Liver (tissue), 3 donors: ENCODE measurements around the gene MEIS1.

Experiments
- GABPA ChIP-seq, 2 donors: IDR thresholded peaks in 1 of 2; conservative IDR thresholded peaks in 1 of 2; 2 replicates each; pipeline ENCODE4 v1.6.1; 2016; ENCODE audit warnings: antibody characterized with exemption in 2 of 2, mild to moderate bottlenecking in 1 of 2, moderate library complexity in 1 of 2
- JUND ChIP-seq, 2 donors: IDR thresholded peaks; 2 replicates each; pipeline ENCODE4 v1.6.1; 2016; ENCODE audit warnings: antibody characterized with exemption in 2 of 2
- RAD21 ChIP-seq, 2 donors: IDR thresholded peaks; 2 replicates each; pipeline ENCODE4 v1.6.1; 2016; ENCODE audit warnings: antibody characterized with exemption in 2 of 2, mild to moderate bottlenecking in 2 of 2
- SP1 ChIP-seq: IDR thresholded peaks from 2 replicates; pipeline ENCODE4 v1.6.1; 2018; ENCODE audit warnings: antibody characterized with exemption, mild to moderate bottlenecking
- TAF1 ChIP-seq: conservative IDR thresholded peaks from 2 replicates; pipeline ENCODE4 v1.6.1; 2016; ENCODE audit warnings: antibody characterized with exemption, mild to moderate bottlenecking
- YY1 ChIP-seq: IDR thresholded peaks from 2 replicates; pipeline ENCODE4 v1.6.1; 2016; ENCODE audit warnings: antibody characterized with exemption, mild to moderate bottlenecking
- TF ChIP-seq, protein P1 (sequence below): fragments of 150-350 bp; IDR thresholded peaks from 2 replicates; pipeline ENCODE4 v1.5.1; 2017; ENCODE audit warnings: improper control_type of control experiment, low read depth, low read length; ENCODE audit not compliant: missing input control
- TF ChIP-seq, protein P2 (sequence below): IDR thresholded peaks from 2 replicates; pipeline ENCODE4 v1.6.1; 2016; ENCODE audit warnings: antibody characterized with exemption, mild to moderate bottlenecking
- TF ChIP-seq, protein P3 (sequence below): IDR thresholded peaks from 2 replicates; pipeline ENCODE4 v1.6.1; 2016; ENCODE audit warnings: antibody characterized with exemption
- TF ChIP-seq, protein P4 (sequence below): IDR thresholded peaks from 2 replicates; pipeline ENCODE4 v1.6.1; 2016; ENCODE audit warnings: antibody characterized with exemption
- donor health status: healthy.
- donor health status: healthy.

DNA sequence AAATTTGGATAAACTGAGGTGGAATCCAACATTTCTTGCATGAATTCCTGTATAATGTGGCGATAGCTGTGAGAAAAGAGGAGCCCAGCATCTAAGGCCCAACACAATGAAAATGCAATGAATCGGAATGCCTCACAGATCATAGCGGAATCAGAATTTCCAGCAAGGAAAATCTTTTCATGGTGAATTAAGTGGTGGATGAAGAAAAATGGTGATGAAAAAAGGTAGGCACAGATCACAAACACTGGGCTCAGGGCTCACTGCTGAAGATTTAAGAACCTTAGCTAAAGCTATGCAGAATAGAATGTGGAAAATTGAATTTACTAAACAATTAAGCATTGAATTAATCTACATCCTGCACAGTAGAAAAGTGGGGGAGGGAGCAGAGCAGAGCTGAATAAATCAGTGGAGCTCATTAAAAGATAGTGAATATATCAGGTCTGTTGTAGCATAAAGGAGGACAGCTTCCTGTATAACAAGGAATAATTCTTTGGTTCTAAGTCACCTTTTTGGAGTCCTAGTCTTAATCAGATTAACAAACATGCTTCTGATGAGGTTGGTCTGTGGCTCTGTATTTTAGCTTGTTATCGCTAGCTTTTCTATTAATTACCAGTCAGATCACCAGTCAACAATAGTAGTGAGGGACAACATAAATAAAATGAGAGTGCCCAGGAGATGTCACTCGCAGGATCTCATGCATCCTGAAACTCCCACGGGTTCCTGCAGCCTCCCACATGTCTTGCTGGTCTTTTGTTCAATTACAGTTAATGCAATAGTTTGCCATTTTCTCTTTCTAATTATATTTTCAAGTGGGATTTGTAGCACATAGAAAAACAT, 27.0 kb downstream of the MEIS1 start:
- no peak for TF ChIP-seq SP1
- TF ChIP-seq, protein P1, sequence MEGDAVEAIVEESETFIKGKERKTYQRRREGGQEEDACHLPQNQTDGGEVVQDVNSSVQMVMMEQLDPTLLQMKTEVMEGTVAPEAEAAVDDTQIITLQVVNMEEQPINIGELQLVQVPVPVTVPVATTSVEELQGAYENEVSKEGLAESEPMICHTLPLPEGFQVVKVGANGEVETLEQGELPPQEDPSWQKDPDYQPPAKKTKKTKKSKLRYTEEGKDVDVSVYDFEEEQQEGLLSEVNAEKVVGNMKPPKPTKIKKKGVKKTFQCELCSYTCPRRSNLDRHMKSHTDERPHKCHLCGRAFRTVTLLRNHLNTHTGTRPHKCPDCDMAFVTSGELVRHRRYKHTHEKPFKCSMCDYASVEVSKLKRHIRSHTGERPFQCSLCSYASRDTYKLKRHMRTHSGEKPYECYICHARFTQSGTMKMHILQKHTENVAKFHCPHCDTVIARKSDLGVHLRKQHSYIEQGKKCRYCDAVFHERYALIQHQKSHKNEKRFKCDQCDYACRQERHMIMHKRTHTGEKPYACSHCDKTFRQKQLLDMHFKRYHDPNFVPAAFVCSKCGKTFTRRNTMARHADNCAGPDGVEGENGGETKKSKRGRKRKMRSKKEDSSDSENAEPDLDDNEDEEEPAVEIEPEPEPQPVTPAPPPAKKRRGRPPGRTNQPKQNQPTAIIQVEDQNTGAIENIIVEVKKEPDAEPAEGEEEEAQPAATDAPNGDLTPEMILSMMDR: no peak
- no peak for TF ChIP-seq RAD21 (IDR thresholded peaks at IDR 0.05)
- TF ChIP-seq, protein P2, sequence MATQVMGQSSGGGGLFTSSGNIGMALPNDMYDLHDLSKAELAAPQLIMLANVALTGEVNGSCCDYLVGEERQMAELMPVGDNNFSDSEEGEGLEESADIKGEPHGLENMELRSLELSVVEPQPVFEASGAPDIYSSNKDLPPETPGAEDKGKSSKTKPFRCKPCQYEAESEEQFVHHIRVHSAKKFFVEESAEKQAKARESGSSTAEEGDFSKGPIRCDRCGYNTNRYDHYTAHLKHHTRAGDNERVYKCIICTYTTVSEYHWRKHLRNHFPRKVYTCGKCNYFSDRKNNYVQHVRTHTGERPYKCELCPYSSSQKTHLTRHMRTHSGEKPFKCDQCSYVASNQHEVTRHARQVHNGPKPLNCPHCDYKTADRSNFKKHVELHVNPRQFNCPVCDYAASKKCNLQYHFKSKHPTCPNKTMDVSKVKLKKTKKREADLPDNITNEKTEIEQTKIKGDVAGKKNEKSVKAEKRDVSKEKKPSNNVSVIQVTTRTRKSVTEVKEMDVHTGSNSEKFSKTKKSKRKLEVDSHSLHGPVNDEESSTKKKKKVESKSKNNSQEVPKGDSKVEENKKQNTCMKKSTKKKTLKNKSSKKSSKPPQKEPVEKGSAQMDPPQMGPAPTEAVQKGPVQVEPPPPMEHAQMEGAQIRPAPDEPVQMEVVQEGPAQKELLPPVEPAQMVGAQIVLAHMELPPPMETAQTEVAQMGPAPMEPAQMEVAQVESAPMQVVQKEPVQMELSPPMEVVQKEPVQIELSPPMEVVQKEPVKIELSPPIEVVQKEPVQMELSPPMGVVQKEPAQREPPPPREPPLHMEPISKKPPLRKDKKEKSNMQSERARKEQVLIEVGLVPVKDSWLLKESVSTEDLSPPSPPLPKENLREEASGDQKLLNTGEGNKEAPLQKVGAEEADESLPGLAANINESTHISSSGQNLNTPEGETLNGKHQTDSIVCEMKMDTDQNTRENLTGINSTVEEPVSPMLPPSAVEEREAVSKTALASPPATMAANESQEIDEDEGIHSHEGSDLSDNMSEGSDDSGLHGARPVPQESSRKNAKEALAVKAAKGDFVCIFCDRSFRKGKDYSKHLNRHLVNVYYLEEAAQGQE: no peak
- no peak for TF ChIP-seq YY1
- TF ChIP-seq GABPA (IDR thresholded peaks at IDR 0.05 in 1 of 2, conservative IDR thresholded peaks at IDR 0.05 in 1 of 2): no peak
- TF ChIP-seq JUND (IDR thresholded peaks at IDR 0.05): no peak
- TF ChIP-seq, protein P3, sequence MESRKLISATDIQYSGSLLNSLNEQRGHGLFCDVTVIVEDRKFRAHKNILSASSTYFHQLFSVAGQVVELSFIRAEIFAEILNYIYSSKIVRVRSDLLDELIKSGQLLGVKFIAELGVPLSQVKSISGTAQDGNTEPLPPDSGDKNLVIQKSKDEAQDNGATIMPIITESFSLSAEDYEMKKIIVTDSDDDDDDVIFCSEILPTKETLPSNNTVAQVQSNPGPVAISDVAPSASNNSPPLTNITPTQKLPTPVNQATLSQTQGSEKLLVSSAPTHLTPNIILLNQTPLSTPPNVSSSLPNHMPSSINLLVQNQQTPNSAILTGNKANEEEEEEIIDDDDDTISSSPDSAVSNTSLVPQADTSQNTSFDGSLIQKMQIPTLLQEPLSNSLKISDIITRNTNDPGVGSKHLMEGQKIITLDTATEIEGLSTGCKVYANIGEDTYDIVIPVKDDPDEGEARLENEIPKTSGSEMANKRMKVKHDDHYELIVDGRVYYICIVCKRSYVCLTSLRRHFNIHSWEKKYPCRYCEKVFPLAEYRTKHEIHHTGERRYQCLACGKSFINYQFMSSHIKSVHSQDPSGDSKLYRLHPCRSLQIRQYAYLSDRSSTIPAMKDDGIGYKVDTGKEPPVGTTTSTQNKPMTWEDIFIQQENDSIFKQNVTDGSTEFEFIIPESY: no peak
- no peak for TF ChIP-seq TAF1
- TF ChIP-seq, protein P4, sequence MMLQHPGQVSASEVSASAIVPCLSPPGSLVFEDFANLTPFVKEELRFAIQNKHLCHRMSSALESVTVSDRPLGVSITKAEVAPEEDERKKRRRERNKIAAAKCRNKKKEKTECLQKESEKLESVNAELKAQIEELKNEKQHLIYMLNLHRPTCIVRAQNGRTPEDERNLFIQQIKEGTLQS: no peak
